Hepatocyte (in vitro differentiated cells): Measurements from ENCODE around the gene DDIT4.

Experiments
- CTCF ChIP-seq: fragments of 200-600 bp; sonication (generic); IDR thresholded peaks from 2 replicates; pipeline ENCODE4 v1.5.1; 2016; ENCODE audit warnings: antibody characterized with exemption, mild to moderate bottlenecking; ENCODE audit not compliant: poor library complexity
- EZH2 ChIP-seq: fragments of 200-600 bp; sonication (generic); IDR thresholded peaks from 2 replicates; pipeline ENCODE4 v1.6.1; 2016; ENCODE audit warnings: antibody characterized with exemption, mild to moderate bottlenecking, borderline replicate concordance
- EZH2phosphoT487 ChIP-seq: fragments of 200-600 bp; sonication (generic); IDR thresholded peaks from one replicate; pipeline ENCODE4 v1.6.1; 2018; ENCODE audit warnings: antibody characterized with exemption, mild to moderate bottlenecking, low read depth, moderate library complexity; ENCODE audit not compliant: unreplicated experiment, severe bottlenecking

GRCh38 chr10:72270607-72271281 is 3.0 kb upstream of the DDIT4 start:
- TF ChIP-seq EZH2phosphoT487 (no peak), CTCF (no peak), EZH2 (no peak)
